Measurements from ENCODE around the gene RGS3. TPM values are rescaled to one million over a fixed set of nuclear protein-coding genes. Genes with fewer than 3 reads are reported as not detected.
A peak's percentile ranks its signal among the peaks of the same experiment; 100 is the strongest.

RGS3 gene
- total and polyA plus RNA-seq, 10 of the 15 experiments (the other 5 are each of a cell fraction or from before 2014, with no cell fraction given) = 2.9 to 138 (median 28.8) TPM

DNA sequence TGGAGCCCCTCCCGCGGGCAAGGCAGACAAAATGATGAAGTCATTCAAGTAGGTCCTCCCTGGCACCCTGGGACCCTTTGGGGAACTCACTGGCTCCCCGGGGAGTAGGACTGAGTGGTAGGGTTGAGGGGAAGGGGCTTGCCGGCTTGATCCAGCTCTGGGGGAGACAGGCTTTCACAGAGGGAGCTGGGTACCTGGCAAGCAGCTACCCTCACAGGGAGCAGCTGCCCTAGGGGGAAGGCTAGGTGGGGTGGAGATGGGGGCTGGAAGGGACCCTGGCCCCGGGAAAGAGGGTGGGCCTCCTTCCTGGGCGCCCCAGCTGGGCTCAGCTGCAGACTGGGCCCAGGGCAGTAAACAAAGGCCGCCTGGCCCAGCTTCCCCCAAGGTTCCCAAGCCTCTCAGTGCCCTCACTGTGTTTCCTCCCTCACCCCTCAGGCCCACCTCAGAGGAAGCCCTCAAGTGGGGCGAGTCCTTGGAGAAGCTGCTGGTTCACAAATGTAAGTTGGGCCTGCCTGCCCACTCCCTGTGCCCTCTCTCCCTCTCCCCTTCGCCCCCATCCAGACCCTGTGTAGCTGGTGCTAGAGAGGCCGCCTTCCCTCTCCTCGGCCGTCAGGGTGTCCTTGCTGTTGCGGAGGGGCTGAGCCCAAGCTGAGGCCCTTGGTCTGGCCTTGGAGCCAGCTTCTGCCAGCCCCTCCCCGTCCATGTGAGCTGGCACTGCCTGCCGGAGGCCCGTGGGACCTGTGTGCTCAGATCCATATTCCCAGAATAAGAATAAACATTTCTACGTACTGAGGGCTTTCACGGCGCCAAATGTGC is 131.2 kb downstream of the RGS3 start:
- 81% methylated on average over 19 of the region's 19 CpGs for WGBS (ENCODE audit: insufficient coverage, insufficient replicate concordance, low lambda C conversion rate, missing lambda C conversion rate)
- no peaks in the 10 kb centered on the region for H3K27me3 ChIP-seq (replicated peaks in 1 of 2; ENCODE audit: control insufficient read depth in 2 of 2, insufficient read depth in 2 of 2, low read length in 1 of 2)
- in situ Hi-C loops (cut with MboI) (loop anchor here (5.0 kb wide), 1 partner anchor 63 kb away; no protein-coding TSS in a partner anchor), intact Hi-C loops (cut with micrococcal nuclease; ENCODE audit: unreplicated experiment) (no loop called here)
- DNase-seq (ENCODE audit: low read depth, low spot score) = no peak
- H3K27ac ChIP-seq (ENCODE audit: control insufficient read depth, insufficient read depth) = 0 out of 2 replicates have a peak overlapping the region, but pooled peaks have one; percentile 54
- FAIRE-seq = no peak
- no peaks in the 10 kb centered on the region for H3K79me2 ChIP-seq (ENCODE audit: control insufficient read depth, insufficient read depth, low read length)
- BruUV-seq (replicated peaks) = no TSS peak
- no peak for ATAC-seq
- H3K9ac ChIP-seq (ENCODE audit: control insufficient read depth, insufficient read depth, low read length) = no peak overlapping the region
- POLR2A ChIA-PET = interaction anchor here (0.7 to 2.3 kb wide), 2 partner anchors 8 to 319 kb away, joined by 3 to 7 read pairs; partner anchors contain the start of genes CDC26 and PRPF4
- H2AFZ ChIP-seq (ENCODE audit: control insufficient read depth, low read depth, low read length) = no peak overlapping the region
- CTCF ChIA-PET = interaction anchor here (1.2 to 18.0 kb wide), 6 partner anchors 8 to 320 kb away, joined by 3 to 565 read pairs (median 63); partner anchors contain the start of gene CDC26
- H3K36me3 ChIP-seq (ENCODE audit: control insufficient read depth in 2 of 2, insufficient read depth in 2 of 2, low read length in 1 of 2) = peaks cover 12 to 19% of the 10 kb centered on the region in 2 experiments; a peak in 3 of 4 replicates
- TF ChIP-seq ZSCAN29 (IDR thresholded peaks at IDR 0.05) = no peak
- TF ChIP-seq RAD21 (IDR thresholded peaks at IDR 0.05; ENCODE audit: insufficient read depth, low read depth, low read length) = no peak
- no peak for TF ChIP-seq STAT1 (conservative IDR thresholded peaks at IDR 0.05)
- no peak for TF ChIP-seq HDGF (IDR thresholded peaks at IDR 0.05)
- no peak for TF ChIP-seq MYB (IDR thresholded peaks at IDR 0.05; ENCODE audit: borderline replicate concordance, low read depth, low read length)
- H3K9me3 ChIP-seq (replicated peaks; ENCODE audit: control insufficient read depth, insufficient read depth, low read length) = no peaks in the 10 kb centered on the region
- H4K20me1 ChIP-seq (ENCODE audit: control insufficient read depth, insufficient read depth) = no peaks in the 10 kb centered on the region; the same call in 1 of the 2 replicates
- peak overlapping the region; percentile 66 for H3K4me2 ChIP-seq (ENCODE audit: control insufficient read depth, insufficient read depth)
- H3K4me3 ChIP-seq = no peak overlapping the region
- SMC1A ChIA-PET (ENCODE audit: uncharacterized antibody, unreplicated experiment) = interaction anchor here (1.3 to 12.4 kb wide), 5 partner anchors 8 to 146 kb away, joined by 4 to 270 read pairs (median 66); no protein-coding TSS in a partner anchor
- peaks cover 29% of the 10 kb centered on the region for H3K4me1 ChIP-seq (ENCODE audit: control insufficient read depth, insufficient read depth, low read length)
- RAD21 ChIA-PET (ENCODE audit: unreplicated experiment) = interaction anchor here (1.0 to 11.4 kb wide), 4 partner anchors 8 to 72 kb away, joined by 4 to 290 read pairs (median 46); no protein-coding TSS in a partner anchor

Data from GM12878 (cell line).